Natural killer cell treated with Interleukin-12 subunit alpha and Interleukin-12 subunit beta and Interleukin-15 and Interleukin-18, amount 100 ng/mL, for 72 hours (primary cell): ENCODE measurements around the gene NFIB. TPM values are rescaled to one million over a fixed set of nuclear protein-coding genes. Genes with fewer than 3 reads are reported as not detected.

ENCODE experiments used
- ATAC-seq, 2 donors: fragments of 150-1000 bp; cut with Tn5 transposase in 1 of 2; sonication (Bioruptor Pico), chemical (Tn5 transposase) in 1 of 2; 2 replicates each; pipeline ENCODE4 v1.10.0; 2021
- DNase-seq: peaks from one replicate; pipeline ENCODE4 v3.0.0; 2022; ENCODE audit warnings: low spot score
- H3K27ac Mint-ChIP-seq, 2 donors: 1 replicate in 1 of 2; 2 replicates in 1 of 2; pipeline ENCODE4 v1.8.0; 2022; ENCODE audit warnings: mixed read lengths in 2 of 2, mild to moderate bottlenecking in 1 of 2, moderate library complexity in 1 of 2
- H3K27me3 Mint-ChIP-seq, 2 donors: 1 replicate in 1 of 2; 2 replicates in 1 of 2; pipeline ENCODE4 v1.8.0; 2022; ENCODE audit warnings: mixed read lengths in 2 of 2
- H3K36me3 Mint-ChIP-seq: one replicate; pipeline ENCODE4 v1.8.0; 2022; ENCODE audit warnings: mixed read lengths
- H3K4me1 Mint-ChIP-seq, 2 donors: 1 replicate in 1 of 2; 2 replicates in 1 of 2; pipeline ENCODE4 v1.8.0; 2022; ENCODE audit warnings: low read depth in 2 of 2, mixed read lengths in 2 of 2, mild to moderate bottlenecking in 1 of 2
- H3K4me3 Mint-ChIP-seq: one replicate; pipeline ENCODE4 v1.8.0; 2022; ENCODE audit warnings: mixed read lengths
- H3K9me3 Mint-ChIP-seq: 2 replicates; pipeline ENCODE4 v1.8.0; 2022; ENCODE audit warnings: mixed read lengths
- total RNA-seq, 2 donors: library from RNA; stranded (reverse); gene quantifications; one replicate each; pipeline ENCODE4 v1.2.3, GENCODE V29; 2022

Gene NFIB
- total RNA-seq, 2 donors from 2014 or later = not detected

- Mint-ChIP-seq H3K4me1 (no peaks in the 10 kb centered on the region), H3K27me3 (peaks cover 11 to 34% of the 10 kb centered on the region in 2 donors), H3K4me3 (no peak overlapping the region), H3K36me3 (no peaks in the 10 kb centered on the region), H3K9me3 (peaks cover 3% of the 10 kb centered on the region), H3K27ac (no peak overlapping the region)
- no peak for ATAC-seq
- no peak for DNase-seq
Measured at GRCh38 chr9:14301006-14301405, 12.9 kb downstream of the NFIB start.

- H3K4me3 Mint-ChIP-seq = no peak overlapping the region
- ATAC-seq (no peak), DNase-seq (no peak)
- H3K27me3 Mint-ChIP-seq = peaks cover 11 to 33% of the 10 kb centered on the region in 2 donors
- H3K27ac Mint-ChIP-seq = no peak overlapping the region
- peaks cover 3% of the 10 kb centered on the region for H3K9me3 Mint-ChIP-seq
- H3K4me1 Mint-ChIP-seq = no peaks in the 10 kb centered on the region
- no peaks in the 10 kb centered on the region for H3K36me3 Mint-ChIP-seq
Measured at GRCh38 chr9:14300588-14300987, 13.4 kb downstream of the NFIB start.

GRCh38 chr9:14300040-14300439 is 13.9 kb downstream of the NFIB start:
- Mint-ChIP-seq H3K9me3 (no peaks in the 10 kb centered on the region), H3K27ac (no peak overlapping the region), H3K4me1 (no peaks in the 10 kb centered on the region), H3K27me3 (peaks cover 8 to 28% of the 10 kb centered on the region in 2 donors), H3K36me3 (no peaks in the 10 kb centered on the region), H3K4me3 (no peak overlapping the region)
- DNase-seq (no peak), ATAC-seq (no peak)

GRCh38 chr9:14298601-14299022 is 15.3 kb downstream of the NFIB start:
- H3K27ac Mint-ChIP-seq = no peak overlapping the region
- H3K9me3 Mint-ChIP-seq = no peaks in the 10 kb centered on the region
- H3K36me3 Mint-ChIP-seq = no peaks in the 10 kb centered on the region
- peaks cover 7 to 25% of the 10 kb centered on the region in 2 donors for H3K27me3 Mint-ChIP-seq
- H3K4me3 Mint-ChIP-seq = no peak overlapping the region
- ATAC-seq (no peak), DNase-seq (no peak)
- no peaks in the 10 kb centered on the region for H3K4me1 Mint-ChIP-seq

GRCh38 chr9:14296495-14297113 is 17.3 kb downstream of the NFIB start:
- H3K4me3 Mint-ChIP-seq = no peak overlapping the region
- DNase-seq (no peak), ATAC-seq (no peak)
- H3K27ac Mint-ChIP-seq = no peak overlapping the region
- no peaks in the 10 kb centered on the region for H3K9me3 Mint-ChIP-seq
- no peaks in the 10 kb centered on the region for H3K4me1 Mint-ChIP-seq
- no peaks in the 10 kb centered on the region for H3K36me3 Mint-ChIP-seq
- H3K27me3 Mint-ChIP-seq = peaks cover 5 to 25% of the 10 kb centered on the region in 2 donors

GRCh38 chr9:14294659-14295058 is 19.3 kb downstream of the NFIB start:
- ATAC-seq (no peak), DNase-seq (no peak)
- H3K4me1 Mint-ChIP-seq = no peaks in the 10 kb centered on the region
- no peaks in the 10 kb centered on the region for H3K9me3 Mint-ChIP-seq
- no peaks in the 10 kb centered on the region for H3K36me3 Mint-ChIP-seq
- peaks cover 2 to 12% of the 10 kb centered on the region in 2 donors for H3K27me3 Mint-ChIP-seq
- no peak overlapping the region for H3K4me3 Mint-ChIP-seq
- no peak overlapping the region for H3K27ac Mint-ChIP-seq

- Mint-ChIP-seq H3K27me3 (peaks cover 2 to 12% of the 10 kb centered on the region in 2 donors), H3K27ac (no peak overlapping the region), H3K4me3 (no peak overlapping the region), H3K36me3 (no peaks in the 10 kb centered on the region), H3K4me1 (no peaks in the 10 kb centered on the region), H3K9me3 (no peaks in the 10 kb centered on the region)
- no peak for ATAC-seq
- DNase-seq = no peak
Measured at GRCh38 chr9:14293801-14294200, 20.1 kb downstream of the NFIB start.

GRCh38 chr9:14292181-14292739 is 21.7 kb downstream of the NFIB start:
- ATAC-seq (no peak), DNase-seq (no peak)
- no peaks in the 10 kb centered on the region for H3K4me1 Mint-ChIP-seq
- peaks cover 1 to 8% of the 10 kb centered on the region in 2 donors for H3K27me3 Mint-ChIP-seq
- H3K27ac Mint-ChIP-seq = no peak overlapping the region
- no peaks in the 10 kb centered on the region for H3K36me3 Mint-ChIP-seq
- H3K4me3 Mint-ChIP-seq = no peak overlapping the region
- H3K9me3 Mint-ChIP-seq = no peaks in the 10 kb centered on the region

GRCh38 chr9:14289916-14290315 is 24.0 kb downstream of the NFIB start:
- ATAC-seq (no peak), DNase-seq (no peak)
- H3K36me3 Mint-ChIP-seq = no peaks in the 10 kb centered on the region

GRCh38 chr9:14288433-14288832 is 25.5 kb downstream of the NFIB start:
- no peaks in the 10 kb centered on the region for H3K36me3 Mint-ChIP-seq
- H3K27me3 Mint-ChIP-seq = peaks cover 4 to 12% of the 10 kb centered on the region in 2 donors
- no peaks in the 10 kb centered on the region for H3K4me1 Mint-ChIP-seq
- H3K27ac Mint-ChIP-seq = no peak overlapping the region
- no peak for ATAC-seq
- no peak overlapping the region for H3K4me3 Mint-ChIP-seq
- H3K9me3 Mint-ChIP-seq = peaks cover 4% of the 10 kb centered on the region
- DNase-seq = no peak

More at GRCh38 chr9:14289916-14290315, 24.0 kb downstream of the NFIB start:
- Mint-ChIP-seq H3K27ac (no peak overlapping the region), H3K4me1 (no peaks in the 10 kb centered on the region), H3K9me3 (peaks cover 4% of the 10 kb centered on the region), H3K27me3 (peaks cover 0 to 8% of the 10 kb centered on the region in 2 donors), H3K4me3 (no peak overlapping the region)

- Mint-ChIP-seq H3K27ac (no peak overlapping the region), H3K4me3 (no peak overlapping the region), H3K27me3 (peaks cover 5 to 16% of the 10 kb centered on the region in 2 donors), H3K4me1 (no peaks in the 10 kb centered on the region), H3K9me3 (peaks cover 4% of the 10 kb centered on the region), H3K36me3 (no peaks in the 10 kb centered on the region)
- DNase-seq (no peak), ATAC-seq (no peak)
Measured at GRCh38 chr9:14286121-14286520, 27.8 kb downstream of the NFIB start.

- ATAC-seq = no peak
- peaks cover 10 to 31% of the 10 kb centered on the region in 2 donors for H3K27me3 Mint-ChIP-seq
- no peak overlapping the region for H3K27ac Mint-ChIP-seq
- no peaks in the 10 kb centered on the region for H3K36me3 Mint-ChIP-seq
- no peak for DNase-seq
- H3K9me3 Mint-ChIP-seq = peaks cover 6% of the 10 kb centered on the region
- H3K4me3 Mint-ChIP-seq = no peak overlapping the region
- no peaks in the 10 kb centered on the region for H3K4me1 Mint-ChIP-seq
Measured at GRCh38 chr9:14283276-14283675, 30.7 kb downstream of the NFIB start.

GRCh38 chr9:14281876-14282275 is 32.1 kb downstream of the NFIB start:
- Mint-ChIP-seq H3K27ac (no peak overlapping the region), H3K27me3 (peaks cover 12 to 33% of the 10 kb centered on the region in 2 donors), H3K9me3 (peaks cover 6% of the 10 kb centered on the region), H3K4me1 (no peaks in the 10 kb centered on the region), H3K4me3 (no peak overlapping the region), H3K36me3 (no peaks in the 10 kb centered on the region)
- no peak for DNase-seq
- no peak for ATAC-seq

GRCh38 chr9:14281136-14281795 is 32.7 kb downstream of the NFIB start:
- no peak for DNase-seq
- no peak for ATAC-seq
- Mint-ChIP-seq H3K27me3 (peaks cover 12 to 28% of the 10 kb centered on the region in 2 donors), H3K4me1 (no peaks in the 10 kb centered on the region), H3K27ac (no peak overlapping the region), H3K9me3 (peaks cover 3% of the 10 kb centered on the region), H3K4me3 (no peak overlapping the region), H3K36me3 (no peaks in the 10 kb centered on the region)
